Glutamatergic neuron (in vitro differentiated cells): ENCODE results near the gene TGFB1. TPM values are rescaled to one million over a fixed set of nuclear protein-coding genes. Genes with fewer than 3 reads are reported as not detected.
A peak's percentile ranks its signal among the peaks of the same experiment; 100 is the strongest.
"Not testable (repeated sequence)": the region's sequence is repeated elsewhere in the genome, so short reads cannot be mapped to it uniquely, and the experiment has no call there.

Experiments
- DNase-seq: peaks from one replicate; pipeline ENCODE4 v3.0.0; 2022
- H3K27ac Mint-ChIP-seq: one replicate; pipeline ENCODE4 v1.8.0; 2020; ENCODE audit warnings: mild to moderate bottlenecking, mixed read lengths, inconsistent platforms; ENCODE audit not compliant: unreplicated experiment
- H3K27me3 Mint-ChIP-seq: one replicate; pipeline ENCODE4 v1.8.0; 2020; ENCODE audit warnings: mild to moderate bottlenecking, moderate library complexity, mixed read lengths, inconsistent platforms; ENCODE audit not compliant: unreplicated experiment
- H3K36me3 Mint-ChIP-seq: one replicate; pipeline ENCODE4 v1.8.0; 2020; ENCODE audit warnings: mild to moderate bottlenecking, mixed read lengths, inconsistent platforms; ENCODE audit not compliant: unreplicated experiment
- H3K4me1 Mint-ChIP-seq: one replicate; pipeline ENCODE4 v1.8.0; 2020; ENCODE audit warnings: mild to moderate bottlenecking, low read depth, mixed read lengths, inconsistent platforms; ENCODE audit not compliant: unreplicated experiment
- H3K4me3 Mint-ChIP-seq: one replicate; pipeline ENCODE4 v1.8.0; 2020; ENCODE audit warnings: mild to moderate bottlenecking, mixed read lengths, inconsistent platforms; ENCODE audit not compliant: unreplicated experiment
- H3K9me3 Mint-ChIP-seq: one replicate; pipeline ENCODE4 v1.8.0; 2020; ENCODE audit warnings: mild to moderate bottlenecking, moderate library complexity, mixed read lengths, inconsistent platforms; ENCODE audit not compliant: unreplicated experiment
- CTCF ChIP-seq: fragments of 200-600 bp; sonication (generic); IDR thresholded peaks from one replicate; pipeline ENCODE4 v1.5.0; 2021; ENCODE audit not compliant: partially characterized antibody, unreplicated experiment
- total RNA-seq: library from RNA; stranded (reverse); fragmentation: NEBNext Ultra II Directional; extraction: Animal tissue kit (Norgen Biotek cat#: 25700); gene quantifications from one replicate; pipeline ENCODE4 v1.2.1, GENCODE V29; 2021; ENCODE audit not compliant: unreplicated experiment

TGFB1 gene
- total RNA-seq, 1 donor from 2014 or later: 26.0 TPM

GRCh38 chr19:41297628-41298347, 55.9 kb downstream of the TGFB1 start:
- H3K4me3 Mint-ChIP-seq: no peak overlapping the region
- H3K9me3 Mint-ChIP-seq: peaks cover 4% of the 10 kb centered on the region
- H3K27me3 Mint-ChIP-seq: no peaks in the 10 kb centered on the region
- H3K27ac Mint-ChIP-seq: peak overlapping the region; percentile 90
- TF ChIP-seq CTCF: no peak
- no peak for DNase-seq
- H3K4me1 Mint-ChIP-seq: peaks cover 11% of the 10 kb centered on the region
- peaks cover 5% of the 10 kb centered on the region for H3K36me3 Mint-ChIP-seq

GRCh38 chr19:41296433-41296871, 57.3 kb downstream of the TGFB1 start:
- no peak overlapping the region for H3K4me3 Mint-ChIP-seq
- TF ChIP-seq CTCF: no peak
- no peak for DNase-seq
- H3K9me3 Mint-ChIP-seq: peaks cover 4% of the 10 kb centered on the region
- peaks cover 3% of the 10 kb centered on the region for H3K27me3 Mint-ChIP-seq
- peaks cover 10% of the 10 kb centered on the region for H3K4me1 Mint-ChIP-seq
- no peak overlapping the region for H3K27ac Mint-ChIP-seq
- peaks cover 3% of the 10 kb centered on the region for H3K36me3 Mint-ChIP-seq

- peaks cover 7% of the 10 kb centered on the region for H3K4me1 Mint-ChIP-seq
- H3K4me3 Mint-ChIP-seq: no peak overlapping the region
- no peaks in the 10 kb centered on the region for H3K36me3 Mint-ChIP-seq
- H3K27ac Mint-ChIP-seq: no peak overlapping the region
- peaks cover 4% of the 10 kb centered on the region for H3K9me3 Mint-ChIP-seq
- peaks cover 3% of the 10 kb centered on the region for H3K27me3 Mint-ChIP-seq
- TF ChIP-seq CTCF: no peak
- DNase-seq: no peak
These were observed 58.2 kb downstream of the TGFB1 start for GRCh38 chr19:41295499-41295898.

GRCh38 chr19:41294393-41294792, 59.3 kb downstream of the TGFB1 start:
- no peak overlapping the region for H3K27ac Mint-ChIP-seq
- peaks cover 4% of the 10 kb centered on the region for H3K9me3 Mint-ChIP-seq
- no peak for TF ChIP-seq CTCF
- no peak overlapping the region for H3K4me3 Mint-ChIP-seq
- no peak for DNase-seq
- H3K4me1 Mint-ChIP-seq: peaks cover 7% of the 10 kb centered on the region
- H3K27me3 Mint-ChIP-seq: peaks cover 3% of the 10 kb centered on the region
- no peaks in the 10 kb centered on the region for H3K36me3 Mint-ChIP-seq

- not testable (repeated sequence) for H3K36me3 Mint-ChIP-seq, H3K27me3 Mint-ChIP-seq, H3K4me3 Mint-ChIP-seq, DNase-seq, H3K4me1 Mint-ChIP-seq, H3K9me3 Mint-ChIP-seq
- peak overlapping the region; percentile 62 for H3K27ac Mint-ChIP-seq
These were observed 63.9 kb downstream of the TGFB1 start for GRCh38 chr19:41289814-41290213.
